ENCODE data around the gene CDC37. TPM values are rescaled to one million over a fixed set of nuclear protein-coding genes. Genes with fewer than 3 reads are reported as not detected.

The CDC37 gene
- total and polyA plus RNA-seq, 11 donors: 108 to 282 (median 141) TPM

- Histone ChIP-seq H3K9me3 (no peaks in the 10 kb centered on the region), H3K4me3 (peak overlapping the region in 11 of 12 donors; percentile 22 to 94 (median 68)), H3K36me3 (no peaks in the 10 kb centered on the region), H3K27ac (peak overlapping the region in 11 of 12 donors; percentile 10 to 84 (median 66)), H3K27me3 (peaks cover 0 to 9% (median 0%) of the 10 kb centered on the region in 9 donors), H3K4me1 (peaks cover 0 to 42% (median 20%) of the 10 kb centered on the region in 12 donors)
- no peak for TF ChIP-seq POLR2A (IDR thresholded peaks at IDR 0.05)
- no peak for TF ChIP-seq CTCF (IDR thresholded peaks at IDR 0.05)
- intact Hi-C loops (cut with DNase I): no loop called here
- ATAC-seq (peak in 3 of 4 donors; percentile 3 to 43 (median 18)), DNase-seq (peak in 1 of 5 donors; percentile 55)
- 63 to 93% (median 80%) methylated on average over 2 of the region's 2 CpGs for WGBS, 4 donors
These were observed 29.4 kb upstream of the CDC37 start for GRCh38 chr19:10432736-10433130.

GRCh38 chr19:10431943-10432735 lies 28.8 kb upstream of the CDC37 start:
- Histone ChIP-seq H3K27me3 (peaks cover 0 to 9% (median 0%) of the 10 kb centered on the region in 9 donors), H3K27ac (peak overlapping the region in 11 of 12 donors; percentile 43 to 84 (median 66)), H3K9me3 (no peaks in the 10 kb centered on the region), H3K4me3 (peak overlapping the region; percentile 52 to 94 (median 70)), H3K36me3 (no peaks in the 10 kb centered on the region), H3K4me1 (peaks cover 0 to 48% (median 20%) of the 10 kb centered on the region in 12 donors)
- peak in 1 of 12 donors; percentile 12 for TF ChIP-seq CTCF (IDR thresholded peaks at IDR 0.05)
- peak in 1 of 2 donors; percentile 18 for TF ChIP-seq POLR2A (IDR thresholded peaks at IDR 0.05)
- intact Hi-C loops (cut with DNase I): no loop called here
- DNase-seq (peak; percentile 68 to 89 (median 78)), ATAC-seq (peak; percentile 17 to 72 (median 70))
- WGBS, 4 donors: 2 to 3% (median 3%) methylated on average over 30 to 64 of the region's 64 CpGs

DNA sequence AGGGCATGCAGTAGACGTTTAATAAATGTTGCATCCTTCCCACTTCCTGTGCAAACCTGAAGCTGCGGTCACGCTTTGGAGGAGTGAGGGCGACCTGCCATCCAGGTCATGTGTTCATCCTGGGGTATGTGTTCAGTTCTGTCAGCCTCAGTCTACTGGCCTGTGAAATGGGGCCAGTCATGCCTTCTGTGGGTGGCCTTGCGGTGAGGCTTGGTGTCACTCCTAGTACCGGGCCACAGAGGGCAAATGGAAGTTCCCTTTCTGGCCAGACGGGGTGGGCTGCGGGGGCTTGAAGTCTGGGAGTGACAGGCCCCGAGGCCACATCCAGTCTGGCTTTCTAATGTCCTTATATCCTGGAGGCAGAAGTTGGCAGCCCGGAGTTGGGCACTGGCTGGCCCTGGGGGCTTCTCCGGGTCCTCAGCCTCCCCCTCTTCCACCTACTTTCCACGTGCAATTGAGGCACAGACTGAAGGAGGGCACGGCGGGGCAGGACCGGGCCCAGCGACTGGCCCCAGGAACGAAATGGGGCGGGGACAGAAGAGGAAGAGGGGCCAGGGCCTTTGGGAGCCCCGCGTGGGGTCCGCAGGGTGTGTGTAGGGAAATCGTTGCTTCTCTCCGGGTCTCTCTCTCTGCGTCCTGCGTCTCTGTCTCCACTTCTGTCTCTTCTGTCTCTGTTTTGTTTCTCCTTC lies 28.1 kb upstream of the CDC37 start:
- peak in 2 of 5 donors; percentile 27 to 50 for DNase-seq
- intact Hi-C loops (cut with DNase I): no loop called here
- peaks cover 0 to 9% (median 0%) of the 10 kb centered on the region in 9 donors for H3K27me3 ChIP-seq
- H3K27ac ChIP-seq: peak overlapping the region in 10 of 12 donors; percentile 40 to 78 (median 63)
- H3K4me1 ChIP-seq: peaks cover 0 to 53% (median 20%) of the 10 kb centered on the region in 12 donors
- WGBS, 4 donors: 14 to 19% (median 15%) methylated on average over 19 to 25 of the region's 25 CpGs
- H3K9me3 ChIP-seq: no peaks in the 10 kb centered on the region
- peak overlapping the region; percentile 52 to 94 (median 70) for H3K4me3 ChIP-seq
- peak in 2 of 4 donors; percentile 1 to 2 for ATAC-seq
- peak in 2 of 12 donors; percentile 5 to 9 for TF ChIP-seq CTCF (IDR thresholded peaks at IDR 0.05)
- no peak for TF ChIP-seq POLR2A (IDR thresholded peaks at IDR 0.05)
- H3K36me3 ChIP-seq: no peaks in the 10 kb centered on the region

Data from heart left ventricle (tissue), 16 donors.